ENCODE measurements around the gene LAMC2.

The LAMC2 gene

DNA sequence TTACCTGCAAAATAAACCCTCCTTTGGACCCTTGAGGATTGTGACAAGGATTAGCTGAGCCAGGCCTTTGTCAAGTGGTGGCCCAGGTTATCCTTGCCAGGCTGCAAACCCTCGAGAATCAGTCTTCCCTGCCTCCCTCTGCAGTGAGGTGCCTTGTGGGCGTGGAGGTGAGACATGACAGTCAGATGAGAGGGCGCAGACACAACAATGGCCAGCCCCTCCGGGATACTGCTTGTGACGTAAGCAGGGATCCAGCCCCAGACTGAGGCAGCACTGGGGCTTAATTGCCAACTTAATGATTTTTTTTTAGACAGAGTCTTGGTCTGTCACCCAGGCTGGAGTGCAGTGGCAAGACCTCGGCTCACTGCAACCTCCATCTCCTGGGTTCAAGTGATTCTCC, 104.6 kb downstream of the LAMC2 start:
- Histone ChIP-seq H3K9me2 (replicated peaks; ENCODE audit: low read depth, low read length) (no peaks in the 10 kb centered on the region), H3K9me3 (ENCODE audit: insufficient read depth, low read depth, low read length) (no peaks in the 10 kb centered on the region), H3K4me1 (ENCODE audit: insufficient read depth, low read length, poor library complexity, severe bottlenecking) (no peaks in the 10 kb centered on the region), H3K9ac (ENCODE audit: low read depth, low read length, poor library complexity, severe bottlenecking) (no peak overlapping the region), H3K4me3 (ENCODE audit: low read length, poor library complexity, severe bottlenecking) (no peak overlapping the region), H3K36me3 (ENCODE audit: insufficient read depth, low read length) (no peaks in the 10 kb centered on the region), H2AFZ (ENCODE audit: low read length) (no peak overlapping the region), H3F3A (ENCODE audit: low read depth) (no peaks in the 10 kb centered on the region), H3K79me2 (ENCODE audit: insufficient read depth, low read length) (no peaks in the 10 kb centered on the region), H3K27me3 (ENCODE audit: insufficient read depth, low read length, poor library complexity, severe bottlenecking) (no peaks in the 10 kb centered on the region), H4K20me1 (ENCODE audit: insufficient read depth, low read length, poor library complexity, severe bottlenecking) (no peaks in the 10 kb centered on the region), H3K4me2 (ENCODE audit: low read depth, low read length, poor library complexity, severe bottlenecking) (no peak overlapping the region)
- TF ChIP-seq, protein P1, sequence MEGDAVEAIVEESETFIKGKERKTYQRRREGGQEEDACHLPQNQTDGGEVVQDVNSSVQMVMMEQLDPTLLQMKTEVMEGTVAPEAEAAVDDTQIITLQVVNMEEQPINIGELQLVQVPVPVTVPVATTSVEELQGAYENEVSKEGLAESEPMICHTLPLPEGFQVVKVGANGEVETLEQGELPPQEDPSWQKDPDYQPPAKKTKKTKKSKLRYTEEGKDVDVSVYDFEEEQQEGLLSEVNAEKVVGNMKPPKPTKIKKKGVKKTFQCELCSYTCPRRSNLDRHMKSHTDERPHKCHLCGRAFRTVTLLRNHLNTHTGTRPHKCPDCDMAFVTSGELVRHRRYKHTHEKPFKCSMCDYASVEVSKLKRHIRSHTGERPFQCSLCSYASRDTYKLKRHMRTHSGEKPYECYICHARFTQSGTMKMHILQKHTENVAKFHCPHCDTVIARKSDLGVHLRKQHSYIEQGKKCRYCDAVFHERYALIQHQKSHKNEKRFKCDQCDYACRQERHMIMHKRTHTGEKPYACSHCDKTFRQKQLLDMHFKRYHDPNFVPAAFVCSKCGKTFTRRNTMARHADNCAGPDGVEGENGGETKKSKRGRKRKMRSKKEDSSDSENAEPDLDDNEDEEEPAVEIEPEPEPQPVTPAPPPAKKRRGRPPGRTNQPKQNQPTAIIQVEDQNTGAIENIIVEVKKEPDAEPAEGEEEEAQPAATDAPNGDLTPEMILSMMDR (conservative IDR thresholded peaks at IDR 0.05; ENCODE audit: low read length) = no peak
- no peak for TF ChIP-seq EZH2phosphoT487 (IDR thresholded peaks at IDR 0.05; ENCODE audit: borderline replicate concordance)

DNA sequence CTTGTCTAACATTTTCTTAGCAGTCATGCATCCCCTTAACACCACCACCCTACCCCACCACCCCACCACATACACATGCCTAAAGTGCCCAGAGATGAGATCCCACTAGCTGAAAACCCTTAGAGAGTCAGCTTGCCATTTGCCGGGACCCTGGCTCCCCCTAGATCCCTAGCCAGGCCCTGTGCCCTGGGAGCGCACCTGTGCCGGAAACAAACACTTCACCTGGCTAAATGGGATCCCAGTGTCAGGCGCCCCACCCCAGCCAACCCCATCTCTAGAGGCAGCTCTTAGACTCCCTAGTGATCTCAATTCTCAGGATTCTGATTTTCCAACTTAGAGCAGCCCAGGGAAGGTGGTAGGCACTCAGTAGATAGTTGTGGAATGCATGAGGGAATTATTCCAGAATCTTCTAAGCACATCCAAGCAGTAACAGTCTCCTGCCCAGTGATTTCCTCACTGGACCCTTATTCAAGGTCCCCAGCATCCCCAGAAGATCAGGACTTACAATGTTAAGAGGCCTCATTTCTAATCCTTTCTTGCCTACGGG, 105.2 kb downstream of the LAMC2 start:
- Histone ChIP-seq H2AFZ (ENCODE audit: low read length) (no peak overlapping the region), H3K9ac (ENCODE audit: low read depth, low read length, poor library complexity, severe bottlenecking) (no peak overlapping the region), H3K79me2 (ENCODE audit: insufficient read depth, low read length) (no peaks in the 10 kb centered on the region), H3K4me2 (ENCODE audit: low read depth, low read length, poor library complexity, severe bottlenecking) (no peak overlapping the region), H3K4me1 (ENCODE audit: insufficient read depth, low read length, poor library complexity, severe bottlenecking) (no peaks in the 10 kb centered on the region), H3K36me3 (ENCODE audit: insufficient read depth, low read length) (no peaks in the 10 kb centered on the region), H3K9me2 (replicated peaks; ENCODE audit: low read depth, low read length) (no peaks in the 10 kb centered on the region), H3K27me3 (ENCODE audit: insufficient read depth, low read length, poor library complexity, severe bottlenecking) (no peaks in the 10 kb centered on the region), H3K9me3 (ENCODE audit: insufficient read depth, low read depth, low read length) (no peaks in the 10 kb centered on the region), H3F3A (ENCODE audit: low read depth) (no peaks in the 10 kb centered on the region), H4K20me1 (ENCODE audit: insufficient read depth, low read length, poor library complexity, severe bottlenecking) (no peaks in the 10 kb centered on the region), H3K4me3 (ENCODE audit: low read length, poor library complexity, severe bottlenecking) (no peak overlapping the region)
- TF ChIP-seq EZH2phosphoT487 (IDR thresholded peaks at IDR 0.05; ENCODE audit: borderline replicate concordance) = no peak
- TF ChIP-seq, protein P1 (conservative IDR thresholded peaks at IDR 0.05; ENCODE audit: low read length) = no peak

DNA sequence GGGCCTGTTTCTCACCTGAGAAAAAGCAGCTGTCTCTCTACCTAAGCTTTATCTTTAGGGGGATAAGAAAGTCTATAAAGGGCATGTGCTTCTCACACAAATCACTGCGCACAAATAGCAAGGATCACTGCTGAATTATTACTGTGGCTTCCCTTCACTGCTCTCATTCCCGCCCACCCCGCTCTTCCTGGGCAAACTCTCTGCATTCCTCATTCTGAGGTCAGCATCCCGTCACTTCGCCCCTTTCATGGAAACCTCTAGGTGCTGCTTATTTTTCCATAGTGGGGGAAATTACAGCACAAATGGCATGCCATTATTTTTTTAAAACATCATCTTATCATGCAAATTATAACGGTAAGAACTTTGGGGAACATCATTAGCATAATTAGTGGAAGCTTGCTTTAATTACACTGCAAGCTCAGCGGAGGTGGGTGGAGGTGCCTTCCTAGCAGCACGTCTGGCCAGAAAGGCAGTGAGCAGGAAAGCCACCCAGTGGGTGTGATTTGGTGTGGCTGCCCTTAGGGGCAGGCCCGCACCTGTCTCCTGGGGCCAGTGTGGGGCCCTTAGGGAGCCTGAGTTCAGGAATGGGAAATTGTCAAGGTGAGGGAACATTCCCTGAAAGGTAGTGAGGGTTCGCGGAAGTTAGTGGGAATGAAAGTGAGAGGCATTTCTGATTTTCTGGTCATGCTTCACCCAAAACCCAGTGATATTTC, 105.9 kb downstream of the LAMC2 start:
- no peak overlapping the region for H3K9ac ChIP-seq (ENCODE audit: low read depth, low read length, poor library complexity, severe bottlenecking)
- no peak overlapping the region for H3K4me2 ChIP-seq (ENCODE audit: low read depth, low read length, poor library complexity, severe bottlenecking)
- no peaks in the 10 kb centered on the region for H3F3A ChIP-seq (ENCODE audit: low read depth)
- H3K9me2 ChIP-seq (replicated peaks; ENCODE audit: low read depth, low read length) = no peaks in the 10 kb centered on the region
- H2AFZ ChIP-seq (ENCODE audit: low read length) = no peak overlapping the region
- H3K79me2 ChIP-seq (ENCODE audit: insufficient read depth, low read length) = no peaks in the 10 kb centered on the region
- no peaks in the 10 kb centered on the region for H3K4me1 ChIP-seq (ENCODE audit: insufficient read depth, low read length, poor library complexity, severe bottlenecking)
- TF ChIP-seq EZH2phosphoT487 (IDR thresholded peaks at IDR 0.05; ENCODE audit: borderline replicate concordance) = no peak
- TF ChIP-seq, protein P1 (conservative IDR thresholded peaks at IDR 0.05; ENCODE audit: low read length) = no peak
- no peaks in the 10 kb centered on the region for H3K27me3 ChIP-seq (ENCODE audit: insufficient read depth, low read length, poor library complexity, severe bottlenecking)
- no peaks in the 10 kb centered on the region for H3K9me3 ChIP-seq (ENCODE audit: insufficient read depth, low read depth, low read length)
- H3K4me3 ChIP-seq (ENCODE audit: low read length, poor library complexity, severe bottlenecking) = no peak overlapping the region
- no peaks in the 10 kb centered on the region for H4K20me1 ChIP-seq (ENCODE audit: insufficient read depth, low read length, poor library complexity, severe bottlenecking)
- no peaks in the 10 kb centered on the region for H3K36me3 ChIP-seq (ENCODE audit: insufficient read depth, low read length)

Measured in Loucy (cell line).